Dendritic cell treated with granulocyte-macrophage colony-stimulating factor and Interleukin-4, amounts not matched to agents 40 ng/mL and 50 ng/mL, for 4 days (primary cell): ENCODE measurements around the gene RAB11FIP3.
"Not testable (repeated sequence)": the region's sequence is repeated elsewhere in the genome, so short reads cannot be mapped to it uniquely, and the experiment has no call there.

Source experiments
- H3K27ac Mint-ChIP-seq: one replicate; pipeline ENCODE4 v1.8.0; 2022; ENCODE audit warnings: mild to moderate bottlenecking, mixed read lengths
- H3K27me3 Mint-ChIP-seq: one replicate; pipeline ENCODE4 v1.8.0; 2022; ENCODE audit warnings: mild to moderate bottlenecking, mixed read lengths
- H3K36me3 Mint-ChIP-seq: one replicate; pipeline ENCODE4 v1.8.0; 2022; ENCODE audit warnings: low read depth, mixed read lengths
- H3K4me1 Mint-ChIP-seq: one replicate; pipeline ENCODE4 v1.8.0; 2022; ENCODE audit warnings: low read depth, mixed read lengths
- H3K4me3 Mint-ChIP-seq: one replicate; pipeline ENCODE4 v1.8.0; 2022; ENCODE audit warnings: mild to moderate bottlenecking, moderate library complexity, mixed read lengths
- H3K9me3 Mint-ChIP-seq: one replicate; pipeline ENCODE4 v1.8.0; 2022; ENCODE audit warnings: mixed read lengths
- intact Hi-C: fragments of 100-400 bp; cut with micrococcal nuclease; formaldehyde crosslinking; loops from one replicate; pipeline ENCODE4 v1.15.0; 2022

The RAB11FIP3 gene

GRCh38 chr16:450785-451512 lies 25.5 kb downstream of the RAB11FIP3 start:
- peaks cover 14% of the 10 kb centered on the region for H3K4me1 Mint-ChIP-seq
- no peaks in the 10 kb centered on the region for H3K27me3 Mint-ChIP-seq
- intact Hi-C loops: no loop called here
- no peaks in the 10 kb centered on the region for H3K9me3 Mint-ChIP-seq
- no peaks in the 10 kb centered on the region for H3K36me3 Mint-ChIP-seq
- no peak overlapping the region for H3K4me3 Mint-ChIP-seq
- H3K27ac Mint-ChIP-seq: peak overlapping the region; percentile 47

- no peak overlapping the region for H3K4me3 Mint-ChIP-seq
- H3K27ac Mint-ChIP-seq: no peak overlapping the region
- H3K4me1 Mint-ChIP-seq: peaks cover 14% of the 10 kb centered on the region
- no peaks in the 10 kb centered on the region for H3K9me3 Mint-ChIP-seq
- no peaks in the 10 kb centered on the region for H3K27me3 Mint-ChIP-seq
- H3K36me3 Mint-ChIP-seq: no peaks in the 10 kb centered on the region
- intact Hi-C loops: no loop called here
Measured at GRCh38 chr16:454397-454940, 29.0 kb downstream of the RAB11FIP3 start.

GRCh38 chr16:455453-455852 lies 30.0 kb downstream of the RAB11FIP3 start:
- intact Hi-C loops: no loop called here
- H3K9me3 Mint-ChIP-seq: no peaks in the 10 kb centered on the region
- no peaks in the 10 kb centered on the region for H3K27me3 Mint-ChIP-seq
- no peak overlapping the region for H3K27ac Mint-ChIP-seq
- H3K4me1 Mint-ChIP-seq: peaks cover 7% of the 10 kb centered on the region
- H3K4me3 Mint-ChIP-seq: no peak overlapping the region
- no peaks in the 10 kb centered on the region for H3K36me3 Mint-ChIP-seq

- H3K9me3 Mint-ChIP-seq: no peaks in the 10 kb centered on the region
- H3K36me3 Mint-ChIP-seq: peaks cover 9% of the 10 kb centered on the region
- H3K4me3 Mint-ChIP-seq: no peak overlapping the region
- intact Hi-C loops: no loop called here
- H3K4me1 Mint-ChIP-seq: no peaks in the 10 kb centered on the region
- H3K27me3 Mint-ChIP-seq: no peaks in the 10 kb centered on the region
- H3K27ac Mint-ChIP-seq: no peak overlapping the region
Measured at GRCh38 chr16:456891-457483, 31.5 kb downstream of the RAB11FIP3 start.

- H3K27ac Mint-ChIP-seq: no peak overlapping the region
- H3K9me3 Mint-ChIP-seq: no peaks in the 10 kb centered on the region
- intact Hi-C loops: no loop called here
- H3K4me3 Mint-ChIP-seq: no peak overlapping the region
- H3K4me1 Mint-ChIP-seq: no peaks in the 10 kb centered on the region
- no peaks in the 10 kb centered on the region for H3K27me3 Mint-ChIP-seq
- peaks cover 18% of the 10 kb centered on the region for H3K36me3 Mint-ChIP-seq
Measured at GRCh38 chr16:457732-458400, 32.4 kb downstream of the RAB11FIP3 start.

GRCh38 chr16:459761-460160 lies 34.3 kb downstream of the RAB11FIP3 start:
- intact Hi-C loops: no loop called here

GRCh38 chr16:460787-461186 lies 35.3 kb downstream of the RAB11FIP3 start:
- Mint-ChIP-seq H3K4me3 (no peak overlapping the region), H3K4me1 (peaks cover 8% of the 10 kb centered on the region), H3K27me3 (no peaks in the 10 kb centered on the region), H3K27ac (no peak overlapping the region), H3K9me3 (no peaks in the 10 kb centered on the region), H3K36me3 (peaks cover 30% of the 10 kb centered on the region)
- intact Hi-C loops: no loop called here

More at GRCh38 chr16:459761-460160, 34.3 kb downstream of the RAB11FIP3 start:
- H3K9me3 Mint-ChIP-seq: no peaks in the 10 kb centered on the region
- no peaks in the 10 kb centered on the region for H3K4me1 Mint-ChIP-seq
- H3K27ac Mint-ChIP-seq: no peak overlapping the region
- peaks cover 30% of the 10 kb centered on the region for H3K36me3 Mint-ChIP-seq
- no peaks in the 10 kb centered on the region for H3K27me3 Mint-ChIP-seq
- no peak overlapping the region for H3K4me3 Mint-ChIP-seq

GRCh38 chr16:463071-463470 lies 37.6 kb downstream of the RAB11FIP3 start:
- H3K4me1 Mint-ChIP-seq: peaks cover 14% of the 10 kb centered on the region
- H3K9me3 Mint-ChIP-seq: no peaks in the 10 kb centered on the region
- no peak overlapping the region for H3K27ac Mint-ChIP-seq
- no peaks in the 10 kb centered on the region for H3K27me3 Mint-ChIP-seq
- no peak overlapping the region for H3K4me3 Mint-ChIP-seq
- intact Hi-C loops: no loop called here
- H3K36me3 Mint-ChIP-seq: peaks cover 30% of the 10 kb centered on the region

GRCh38 chr16:466651-467050 lies 41.2 kb downstream of the RAB11FIP3 start:
- Mint-ChIP-seq H3K4me1 (peaks cover 14% of the 10 kb centered on the region), H3K4me3 (no peak overlapping the region), H3K9me3 (no peaks in the 10 kb centered on the region), H3K36me3 (peaks cover 30% of the 10 kb centered on the region), H3K27me3 (no peaks in the 10 kb centered on the region), H3K27ac (no peak overlapping the region)
- intact Hi-C loops: no loop called here

GRCh38 chr16:467249-467871 lies 41.9 kb downstream of the RAB11FIP3 start:
- H3K27ac Mint-ChIP-seq, H3K9me3 Mint-ChIP-seq, H3K27me3 Mint-ChIP-seq, H3K4me3 Mint-ChIP-seq, intact Hi-C loops: not testable (repeated sequence)
- H3K4me1 Mint-ChIP-seq: peaks cover 14% of the 10 kb centered on the region
- peaks cover 26% of the 10 kb centered on the region for H3K36me3 Mint-ChIP-seq

- H3K27ac Mint-ChIP-seq: no peak overlapping the region
- no peak overlapping the region for H3K4me3 Mint-ChIP-seq
- peaks cover 14% of the 10 kb centered on the region for H3K4me1 Mint-ChIP-seq
- intact Hi-C loops: no loop called here
- H3K27me3 Mint-ChIP-seq: no peaks in the 10 kb centered on the region
- H3K36me3 Mint-ChIP-seq: peaks cover 17% of the 10 kb centered on the region
- no peaks in the 10 kb centered on the region for H3K9me3 Mint-ChIP-seq
Measured at GRCh38 chr16:468068-468821, 42.8 kb downstream of the RAB11FIP3 start.

GRCh38 chr16:469459-469858 lies 44.0 kb downstream of the RAB11FIP3 start:
- H3K27me3 Mint-ChIP-seq: not testable (repeated sequence)

GRCh38 chr16:470418-470817 lies 45.0 kb downstream of the RAB11FIP3 start:
- peaks cover 25% of the 10 kb centered on the region for H3K36me3 Mint-ChIP-seq
- intact Hi-C loops: no loop called here
- H3K4me3 Mint-ChIP-seq: no peak overlapping the region
- no peaks in the 10 kb centered on the region for H3K27me3 Mint-ChIP-seq
- H3K4me1 Mint-ChIP-seq: peaks cover 7% of the 10 kb centered on the region
- H3K27ac Mint-ChIP-seq: no peak overlapping the region
- no peaks in the 10 kb centered on the region for H3K9me3 Mint-ChIP-seq

More at GRCh38 chr16:469459-469858, 44.0 kb downstream of the RAB11FIP3 start:
- peaks cover 14% of the 10 kb centered on the region for H3K4me1 Mint-ChIP-seq
- H3K4me3 Mint-ChIP-seq, intact Hi-C loops, H3K27ac Mint-ChIP-seq, H3K9me3 Mint-ChIP-seq: not testable (repeated sequence)
- peaks cover 20% of the 10 kb centered on the region for H3K36me3 Mint-ChIP-seq
